Measurements from ENCODE around the gene INPP5A.

GRCh38 chr10:132579027-132579859 is 41.7 kb downstream of the INPP5A start:
- no peak for TF ChIP-seq POLR2AphosphoS5 (IDR thresholded peaks at IDR 0.05; ENCODE audit: low read depth, low read length)
- TF ChIP-seq POLR2A (IDR thresholded peaks at IDR 0.05; ENCODE audit: low read depth, low read length), result no peak
- TF ChIP-seq TAF1 (IDR thresholded peaks at IDR 0.05; ENCODE audit: low read depth, low read length), result no peak
- no peak for TF ChIP-seq POU2F2 (IDR thresholded peaks at IDR 0.05; ENCODE audit: low read depth, low read length)
- TF ChIP-seq SPI1 (IDR thresholded peaks at IDR 0.05; ENCODE audit: low read depth, low read length), result no peak
